Myometrial cell (primary cell): ENCODE measurements around the gene ULK4. TPM values are rescaled to one million over a fixed set of nuclear protein-coding genes. Genes with fewer than 3 reads are reported as not detected.

Source experiments
- total RNA-seq: library from RNA; depleted of rRNA; stranded (reverse); fragments of >200 nt; gene quantifications from 2 replicates; pipeline ENCODE4 v1.2.3, GENCODE V29; 2015

Gene ULK4
- 7.6 and 11.0 TPM in 2 replicates for total RNA-seq

GRCh38 chr3:41961751-41962679 is at the start of gene ULK4:
ULK4 (minus strand) TSS chr3:41962103; CDS start chr3:41954759, 7,344 bp downstream.

GRCh38 chr3:41198950-41199865 is 762.7 kb downstream of the ULK4 start, which contains the start of gene CTNNB1:
CTNNB1 (plus strand) TSS chr3:41199505; CDS start chr3:41224069, 24,564 bp downstream.

Other genes starting within 250 kb of the ULK4 start
- gene TRAK1, start 129.3 kb upstream of the ULK4 start, total RNA-seq, result 18.7 and 21.1 TPM in 2 replicates